ENCODE measurements around the gene MYO1E. TPM values are rescaled to one million over a fixed set of nuclear protein-coding genes. Genes with fewer than 3 reads are reported as not detected.
"Not testable (repeated sequence)": the region's sequence is repeated elsewhere in the genome, so short reads cannot be mapped to it uniquely, and the experiment has no call there.

The MYO1E gene
- total RNA-seq, 4 donors from 2014 or later: 55.7 to 147 (median 68.5) TPM

DNA sequence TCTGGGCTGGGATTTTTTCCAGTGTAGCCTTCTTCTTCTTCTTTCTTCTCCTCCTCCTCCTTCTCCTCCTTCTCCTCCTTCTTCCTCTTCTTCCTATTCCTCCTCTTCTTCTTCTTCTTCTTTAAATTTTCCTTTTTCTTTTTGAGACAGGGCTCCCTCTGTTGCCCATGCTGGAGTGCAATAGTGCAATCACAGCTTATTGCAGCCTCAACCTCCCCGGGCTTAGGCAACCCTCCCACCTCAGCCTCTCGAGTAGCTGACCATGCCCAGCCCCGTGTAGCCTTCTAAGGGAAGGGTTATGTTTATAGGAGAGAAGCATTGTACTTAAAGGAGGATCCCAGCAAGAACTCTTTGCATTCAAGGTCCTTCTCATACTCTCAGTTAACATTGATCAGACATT, 24.0 kb upstream of the MYO1E start:
- no peak overlapping the region for H3K4me3 ChIP-seq
- no peak for DNase-seq (ENCODE audit: low spot score in 2 of 2)
- 28 to 35% methylated on average over 3 of the region's 3 CpGs for WGBS, 2 donors
- no peaks in the 10 kb centered on the region for H3K27me3 ChIP-seq
- TF ChIP-seq, protein P1, sequence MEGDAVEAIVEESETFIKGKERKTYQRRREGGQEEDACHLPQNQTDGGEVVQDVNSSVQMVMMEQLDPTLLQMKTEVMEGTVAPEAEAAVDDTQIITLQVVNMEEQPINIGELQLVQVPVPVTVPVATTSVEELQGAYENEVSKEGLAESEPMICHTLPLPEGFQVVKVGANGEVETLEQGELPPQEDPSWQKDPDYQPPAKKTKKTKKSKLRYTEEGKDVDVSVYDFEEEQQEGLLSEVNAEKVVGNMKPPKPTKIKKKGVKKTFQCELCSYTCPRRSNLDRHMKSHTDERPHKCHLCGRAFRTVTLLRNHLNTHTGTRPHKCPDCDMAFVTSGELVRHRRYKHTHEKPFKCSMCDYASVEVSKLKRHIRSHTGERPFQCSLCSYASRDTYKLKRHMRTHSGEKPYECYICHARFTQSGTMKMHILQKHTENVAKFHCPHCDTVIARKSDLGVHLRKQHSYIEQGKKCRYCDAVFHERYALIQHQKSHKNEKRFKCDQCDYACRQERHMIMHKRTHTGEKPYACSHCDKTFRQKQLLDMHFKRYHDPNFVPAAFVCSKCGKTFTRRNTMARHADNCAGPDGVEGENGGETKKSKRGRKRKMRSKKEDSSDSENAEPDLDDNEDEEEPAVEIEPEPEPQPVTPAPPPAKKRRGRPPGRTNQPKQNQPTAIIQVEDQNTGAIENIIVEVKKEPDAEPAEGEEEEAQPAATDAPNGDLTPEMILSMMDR (IDR thresholded peaks at IDR 0.05): no peak
- TF ChIP-seq EP300 (IDR thresholded peaks at IDR 0.05) (no peak), POLR2A (IDR thresholded peaks at IDR 0.05) (no peak)
- peaks cover 0 to 10% (median 0%) of the 10 kb centered on the region in 4 donors for H3K4me1 ChIP-seq
- H3K27ac ChIP-seq: no peak overlapping the region
- no peaks in the 10 kb centered on the region for H3K36me3 ChIP-seq
- H3K9me3 ChIP-seq: no peaks in the 10 kb centered on the region

DNA sequence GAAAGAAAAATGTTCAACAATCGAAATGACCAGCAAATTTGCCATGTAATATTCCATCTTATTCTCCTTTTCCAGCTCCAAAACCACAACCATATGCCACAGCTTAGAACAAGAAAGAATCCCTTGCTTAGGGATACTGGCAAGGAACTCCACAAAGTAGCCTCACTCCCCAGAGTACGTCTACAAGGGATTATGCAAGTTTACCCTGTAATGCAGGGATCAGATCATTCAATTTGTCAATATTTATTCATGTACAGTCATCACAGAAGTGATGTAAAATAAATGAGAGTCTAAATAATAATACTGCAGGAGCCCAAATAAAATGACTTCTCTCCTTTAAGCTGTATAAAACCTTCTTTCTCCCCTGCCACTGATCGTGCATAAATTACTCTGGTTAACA, 23.5 kb upstream of the MYO1E start:
- Histone ChIP-seq H3K4me3 (no peak overlapping the region), H3K4me1 (peaks cover 0 to 10% (median 0%) of the 10 kb centered on the region in 4 donors), H3K27ac (no peak overlapping the region), H3K9me3 (no peaks in the 10 kb centered on the region), H3K27me3 (no peaks in the 10 kb centered on the region), H3K36me3 (no peaks in the 10 kb centered on the region)
- DNase-seq (ENCODE audit: low spot score in 2 of 2): no peak
- TF ChIP-seq, protein P1 (IDR thresholded peaks at IDR 0.05): no peak
- TF ChIP-seq POLR2A (IDR thresholded peaks at IDR 0.05): no peak
- TF ChIP-seq EP300 (IDR thresholded peaks at IDR 0.05): no peak
- WGBS, 2 donors: 52 to 63% methylated on average over 3 of the region's 3 CpGs

DNA sequence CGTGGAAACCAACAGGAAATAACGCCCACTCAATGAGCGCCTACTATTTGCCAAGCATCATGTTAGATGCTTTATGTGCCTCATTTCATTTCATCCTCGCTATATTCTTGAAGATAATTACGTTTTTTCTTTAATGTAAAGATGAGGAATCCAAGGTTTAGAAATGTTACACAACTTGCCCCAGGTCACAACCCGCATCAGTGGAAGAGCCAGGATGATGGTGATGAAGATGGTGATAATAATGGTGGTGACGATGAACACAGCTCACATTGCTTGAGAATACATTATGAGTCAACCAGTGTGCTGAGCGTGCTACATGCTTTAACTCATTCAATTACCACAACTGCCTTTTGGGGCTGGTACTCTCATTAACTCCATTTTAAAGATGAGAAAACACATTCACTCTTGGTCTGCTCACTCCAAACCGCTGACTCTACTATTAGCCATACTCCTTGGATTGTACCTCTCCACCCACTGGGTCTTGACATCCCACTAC, 21.5 kb upstream of the MYO1E start:
- Histone ChIP-seq H3K36me3 (no peaks in the 10 kb centered on the region), H3K4me1 (no peaks in the 10 kb centered on the region), H3K27ac (no peak overlapping the region), H3K4me3 (no peak overlapping the region), H3K27me3 (no peaks in the 10 kb centered on the region), H3K9me3 (no peaks in the 10 kb centered on the region)
- TF ChIP-seq, protein P1 (IDR thresholded peaks at IDR 0.05): no peak
- 84 to 92% methylated on average over 9 of the region's 9 CpGs for WGBS, 2 donors
- DNase-seq (ENCODE audit: low spot score in 2 of 2): no peak

GRCh38 chr15:59392299-59392698, 19.6 kb upstream of the MYO1E start:
- DNase-seq (ENCODE audit: low spot score in 2 of 2): no peak
- TF ChIP-seq POLR2A (IDR thresholded peaks at IDR 0.05) (no peak), EP300 (IDR thresholded peaks at IDR 0.05) (no peak)
- TF ChIP-seq, protein P1 (IDR thresholded peaks at IDR 0.05): no peak
- Histone ChIP-seq H3K27me3 (no peaks in the 10 kb centered on the region), H3K36me3 (no peaks in the 10 kb centered on the region), H3K27ac (no peak overlapping the region), H3K4me3 (no peak overlapping the region), H3K9me3 (no peaks in the 10 kb centered on the region), H3K4me1 (peaks cover 0 to 3% (median 0%) of the 10 kb centered on the region in 4 donors)
- WGBS, 2 donors: 62 to 79% methylated on average over 5 of the region's 5 CpGs

DNA sequence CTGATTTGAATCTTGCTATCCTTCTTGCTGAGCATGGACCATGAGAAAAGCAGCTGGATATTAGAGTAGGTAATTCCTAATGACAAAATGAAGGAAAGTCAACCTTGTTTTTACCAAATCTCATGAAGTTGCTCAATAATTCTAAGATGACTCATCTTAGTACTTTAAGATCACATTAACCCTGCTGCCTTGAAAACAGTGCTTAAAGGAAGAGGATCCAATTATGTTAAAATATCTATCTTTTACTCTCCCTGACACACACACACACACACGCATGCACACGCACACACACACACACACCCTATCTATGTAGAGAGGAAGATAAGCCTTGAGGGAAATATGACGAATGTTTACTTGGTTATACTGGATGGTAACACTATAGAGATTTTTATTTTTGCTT, 16.0 kb upstream of the MYO1E start:
- no peak overlapping the region for H3K4me3 ChIP-seq

GRCh38 chr15:59387196-59387878, 14.7 kb upstream of the MYO1E start:
- not testable (repeated sequence) for H3K4me1 ChIP-seq; H3K36me3 ChIP-seq; H3K27me3 ChIP-seq; H3K27ac ChIP-seq; DNase-seq (ENCODE audit: low spot score in 2 of 2); H3K9me3 ChIP-seq; H3K4me3 ChIP-seq
- 93 to 94% methylated on average over 13 of the region's 13 CpGs for WGBS, 2 donors

More for the DNA sequence above, 16.0 kb upstream of the MYO1E start:
- Histone ChIP-seq H3K27ac (no peak overlapping the region), H3K9me3 (no peaks in the 10 kb centered on the region), H3K36me3 (no peaks in the 10 kb centered on the region), H3K4me1 (peaks cover 0 to 3% (median 0%) of the 10 kb centered on the region in 4 donors), H3K27me3 (no peaks in the 10 kb centered on the region)
- TF ChIP-seq POLR2A (IDR thresholded peaks at IDR 0.05) (no peak), EP300 (IDR thresholded peaks at IDR 0.05) (no peak)
- TF ChIP-seq, protein P1 (IDR thresholded peaks at IDR 0.05): no peak
- DNase-seq (ENCODE audit: low spot score in 2 of 2): no peak
- WGBS, 2 donors: 82 to 84% methylated on average over 3 of the region's 3 CpGs
